Mesenchymal stem cell (in vitro differentiated cells and primary cell): ENCODE data around the gene B3GLCT.

ENCODE experiments used
- DNase-seq: peaks from one replicate; pipeline ENCODE4 v3.0.0-alpha.2; 2013
- H2AFZ ChIP-seq: one replicate; pipeline ENCODE4 v1.6.1; 2013; ENCODE audit warnings: low read depth, mild to moderate bottlenecking, control low read depth, inconsistent platforms, low read length, moderate library complexity
- H2AK5ac ChIP-seq: 2 replicates; pipeline ENCODE4 v1.6.1; 2013; ENCODE audit warnings: low read length, moderate library complexity, mild to moderate bottlenecking, inconsistent platforms; ENCODE audit not compliant: severe bottlenecking
- H2BK120ac ChIP-seq: one replicate; pipeline ENCODE4 v1.6.1; 2013; ENCODE audit warnings: low read depth, mild to moderate bottlenecking, inconsistent platforms, low read length, moderate library complexity
- H2BK12ac ChIP-seq, 2 experiments: one replicate each; pipeline ENCODE4 v1.6.1; 2013; ENCODE audit warnings: inconsistent platforms in 2 of 2, low read length in 2 of 2, mild to moderate bottlenecking in 2 of 2, moderate library complexity in 2 of 2, control low read depth in 1 of 2
- H2BK15ac ChIP-seq: one replicate; pipeline ENCODE4 v1.6.1; 2013; ENCODE audit warnings: mild to moderate bottlenecking, low read depth, inconsistent platforms; ENCODE audit not compliant: poor library complexity, severe bottlenecking
- H2BK5ac ChIP-seq: 2 replicates; pipeline ENCODE4 v1.6.1; 2013; ENCODE audit warnings: low read depth, mild to moderate bottlenecking, low read length, control low read depth, inconsistent platforms; ENCODE audit not compliant: poor library complexity, severe bottlenecking
- H3K14ac ChIP-seq, 2 experiments: one replicate each; pipeline ENCODE4 v1.6.1; 2013; ENCODE audit warnings: inconsistent platforms in 2 of 2, low read length in 2 of 2, control low read depth in 1 of 2, mild to moderate bottlenecking in 1 of 2, moderate library complexity in 1 of 2
- H3K18ac ChIP-seq, 2 experiments: one replicate each; pipeline ENCODE4 v1.6.1; 2013; ENCODE audit warnings: inconsistent platforms in 2 of 2, low read length in 2 of 2, control low read depth in 1 of 2, low read depth in 1 of 2, mild to moderate bottlenecking in 1 of 2
- H3K23ac ChIP-seq, 2 experiments: one replicate each; pipeline ENCODE4 v1.6.1; 2013; ENCODE audit warnings: inconsistent platforms in 2 of 2, low read length in 2 of 2, mild to moderate bottlenecking in 2 of 2, moderate library complexity in 2 of 2, control low read depth in 1 of 2
- H3K27ac ChIP-seq: 2 replicates; pipeline ENCODE4 v1.5.1; 2013; ENCODE audit warnings: mild to moderate bottlenecking, moderate library complexity, low read length, control low read depth, inconsistent platforms; ENCODE audit not compliant: poor library complexity, severe bottlenecking
- H3K27me3 ChIP-seq, 2 experiments: 2 replicates each; pipeline versions ENCODE4 v1.6.1 to v1.7.0; 2013; ENCODE audit warnings: low read length in 2 of 2, mild to moderate bottlenecking in 2 of 2, moderate library complexity in 2 of 2, control low read depth in 1 of 2, inconsistent platforms in 1 of 2; ENCODE audit not compliant: control insufficient read depth in 1 of 2, insufficient read depth in 1 of 2
- H3K36me3 ChIP-seq, 2 experiments: 2 replicates each; pipeline versions ENCODE4 v1.6.1 to v1.7.0; 2013; ENCODE audit warnings: low read length in 2 of 2, control low read depth in 1 of 2, inconsistent platforms in 1 of 2, low read depth in 1 of 2, mild to moderate bottlenecking in 1 of 2; ENCODE audit not compliant: insufficient read depth in 2 of 2, control insufficient read depth in 1 of 2
- H3K4ac ChIP-seq, 2 experiments: one replicate each; pipeline ENCODE4 v1.6.1; 2013; ENCODE audit warnings: inconsistent platforms in 2 of 2, low read length in 2 of 2, mild to moderate bottlenecking in 2 of 2, moderate library complexity in 2 of 2, control low read depth in 1 of 2, low read depth in 1 of 2
- H3K4me1 ChIP-seq: 2 replicates; pipeline ENCODE4 v1.6.1; 2013; ENCODE audit warnings: low read depth, low read length, control low read depth; ENCODE audit not compliant: control insufficient read depth, insufficient read depth
- H3K4me2 ChIP-seq: 2 replicates; pipeline ENCODE4 v1.6.1; 2013; ENCODE audit warnings: low read length, mild to moderate bottlenecking, inconsistent platforms; ENCODE audit not compliant: poor library complexity, severe bottlenecking
- H3K4me3 ChIP-seq, 2 experiments: 2 replicates each; pipeline versions ENCODE4 v1.5.1 to v1.7.0; 2013; ENCODE audit warnings: low read length in 2 of 2, mild to moderate bottlenecking in 2 of 2, control low read depth in 1 of 2, low read depth in 1 of 2; ENCODE audit not compliant: insufficient read depth in 1 of 2
- H3K79me1 ChIP-seq: replicated peaks from 2 replicates; pipeline ENCODE4 v1.6.1; 2013; ENCODE audit warnings: mild to moderate bottlenecking, control low read depth, low read length, inconsistent platforms; ENCODE audit not compliant: poor library complexity, severe bottlenecking
- H3K9ac ChIP-seq: 2 replicates; pipeline ENCODE4 v1.7.0; 2013; ENCODE audit warnings: mild to moderate bottlenecking, low read length, moderate library complexity
- H3K9me3 ChIP-seq: 2 replicates; pipeline ENCODE4 v1.7.0; 2013; ENCODE audit warnings: mild to moderate bottlenecking, low read length; ENCODE audit not compliant: control insufficient read depth
- H4K8ac ChIP-seq: one replicate; pipeline ENCODE4 v1.6.1; 2013; ENCODE audit warnings: inconsistent platforms, mild to moderate bottlenecking, low read length, moderate library complexity
- H4K91ac ChIP-seq: one replicate; pipeline ENCODE4 v1.6.1; 2013; ENCODE audit warnings: mild to moderate bottlenecking, low read length, inconsistent platforms
- WGBS: methylation state at CpG from one replicate; pipeline ENCODE4 v1.1.7; 2013; ENCODE audit warnings: mixed read lengths; 5-methylcytosine and 5-hydroxymethylcytosine counted together

The B3GLCT gene

DNA sequence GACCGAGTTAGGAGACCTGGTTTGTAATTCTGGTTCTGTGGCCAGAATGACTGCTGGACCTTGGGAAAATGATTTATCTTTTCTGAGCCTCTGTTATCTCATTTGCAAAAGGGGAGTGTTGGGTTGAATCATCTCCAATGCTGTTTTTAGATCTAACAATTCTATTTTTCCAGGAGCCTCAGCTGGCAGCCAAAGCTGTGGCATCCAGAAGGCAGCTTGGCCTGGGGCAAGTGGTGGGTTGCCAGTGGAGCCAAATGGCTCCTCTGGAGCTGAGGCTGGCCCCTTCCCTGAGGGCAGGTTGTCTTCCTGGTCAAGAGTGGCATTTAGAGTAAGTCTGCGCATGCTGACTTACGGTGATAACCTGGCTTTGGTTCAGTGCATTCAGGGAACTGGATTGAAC is 21.3 kb downstream of the B3GLCT start:
- Histone ChIP-seq H3K4me3 (no peak overlapping the region), H3K4me2 (no peak overlapping the region), H3K27me3 (no peaks in the 10 kb centered on the region), H3K4ac (no peak overlapping the region), H3K9me3 (no peaks in the 10 kb centered on the region), H3K14ac (no peak overlapping the region), H2BK15ac (no peak overlapping the region), H2BK12ac (no peak overlapping the region), H2BK5ac (no peak overlapping the region), H3K18ac (no peak overlapping the region), H2AK5ac (no peak overlapping the region), H2AFZ (no peak overlapping the region), H2BK120ac (no peak overlapping the region), H4K91ac (no peak overlapping the region), H3K9ac (no peak overlapping the region), H3K36me3 (no peaks in the 10 kb centered on the region), H3K4me1 (no peaks in the 10 kb centered on the region), H3K23ac (no peak overlapping the region), H3K27ac (no peak overlapping the region), H4K8ac (no peak overlapping the region), H3K79me1 (peaks cover 2% of the 10 kb centered on the region)
- no peak for DNase-seq
- WGBS: 94% methylated on average over 3 of the region's 3 CpGs

DNA sequence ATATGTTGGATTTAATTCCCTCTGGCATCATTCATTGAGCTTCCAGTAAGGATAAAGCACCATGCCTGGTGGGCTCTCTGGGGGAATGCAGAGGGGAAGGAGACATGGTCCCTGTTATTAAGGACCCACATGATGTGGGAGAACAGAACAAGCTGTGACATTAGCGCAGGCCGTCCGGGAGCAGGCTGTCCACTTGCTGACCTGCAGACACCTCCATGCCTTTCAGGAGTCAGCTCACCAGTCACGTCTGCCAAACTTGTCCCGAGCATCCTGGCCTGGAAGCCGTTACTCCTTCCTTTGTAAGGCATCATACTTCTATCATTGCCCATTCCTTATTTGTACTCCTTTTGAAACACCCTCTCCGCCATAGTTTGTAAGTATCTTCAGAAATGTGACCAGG is 23.4 kb downstream of the B3GLCT start:
- Histone ChIP-seq H3K79me1 (peaks cover 2% of the 10 kb centered on the region), H3K27ac (no peak overlapping the region), H2AK5ac (no peak overlapping the region), H4K8ac (no peak overlapping the region), H3K27me3 (no peaks in the 10 kb centered on the region), H3K4me3 (no peak overlapping the region), H3K9ac (no peak overlapping the region), H3K4ac (no peak overlapping the region), H3K18ac (no peak overlapping the region), H3K4me1 (no peaks in the 10 kb centered on the region), H3K4me2 (no peak overlapping the region), H2BK5ac (no peak overlapping the region), H3K14ac (no peak overlapping the region), H4K91ac (no peak overlapping the region), H2BK120ac (no peak overlapping the region), H3K23ac (no peak overlapping the region), H3K9me3 (no peaks in the 10 kb centered on the region), H2BK12ac (no peak overlapping the region), H2BK15ac (no peak overlapping the region), H3K36me3 (no peaks in the 10 kb centered on the region), H2AFZ (no peak overlapping the region)
- DNase-seq: no peak
- 90% methylated on average over 7 of the region's 7 CpGs for WGBS

DNA sequence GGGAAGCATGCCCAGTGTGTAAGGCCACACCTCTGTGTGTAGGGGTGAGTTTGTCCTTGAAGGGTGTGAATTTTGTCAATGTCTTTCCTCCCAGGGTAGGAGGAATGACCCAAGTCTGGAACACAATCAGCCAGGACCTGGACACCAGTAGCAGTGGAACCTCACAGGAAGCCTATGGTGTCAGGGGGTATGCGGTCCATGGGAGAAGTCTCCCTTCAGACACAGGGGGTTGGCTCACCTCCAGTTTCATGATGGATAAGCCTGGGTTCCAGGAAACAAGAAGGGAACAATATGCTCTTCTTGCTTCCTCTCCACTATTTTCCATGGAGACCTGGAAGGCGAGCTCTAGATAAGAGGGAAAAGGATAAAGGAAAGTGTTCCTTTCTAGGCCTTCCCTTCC is 23.9 kb downstream of the B3GLCT start:
- Histone ChIP-seq H2BK120ac (no peak overlapping the region), H3K27ac (no peak overlapping the region), H2AK5ac (no peak overlapping the region), H3K9ac (no peak overlapping the region), H3K18ac (no peak overlapping the region), H2BK15ac (no peak overlapping the region), H3K9me3 (no peaks in the 10 kb centered on the region), H3K4me3 (no peak overlapping the region), H3K27me3 (no peaks in the 10 kb centered on the region), H3K23ac (no peak overlapping the region), H4K91ac (no peak overlapping the region), H3K4me1 (no peaks in the 10 kb centered on the region), H3K14ac (no peak overlapping the region), H4K8ac (no peak overlapping the region), H2AFZ (no peak overlapping the region), H3K4me2 (no peak overlapping the region), H3K79me1 (peaks cover 2% of the 10 kb centered on the region), H2BK12ac (no peak overlapping the region), H2BK5ac (no peak overlapping the region), H3K4ac (no peak overlapping the region), H3K36me3 (no peaks in the 10 kb centered on the region)
- 96% methylated on average over 2 of the region's 2 CpGs for WGBS
- no peak for DNase-seq

DNA sequence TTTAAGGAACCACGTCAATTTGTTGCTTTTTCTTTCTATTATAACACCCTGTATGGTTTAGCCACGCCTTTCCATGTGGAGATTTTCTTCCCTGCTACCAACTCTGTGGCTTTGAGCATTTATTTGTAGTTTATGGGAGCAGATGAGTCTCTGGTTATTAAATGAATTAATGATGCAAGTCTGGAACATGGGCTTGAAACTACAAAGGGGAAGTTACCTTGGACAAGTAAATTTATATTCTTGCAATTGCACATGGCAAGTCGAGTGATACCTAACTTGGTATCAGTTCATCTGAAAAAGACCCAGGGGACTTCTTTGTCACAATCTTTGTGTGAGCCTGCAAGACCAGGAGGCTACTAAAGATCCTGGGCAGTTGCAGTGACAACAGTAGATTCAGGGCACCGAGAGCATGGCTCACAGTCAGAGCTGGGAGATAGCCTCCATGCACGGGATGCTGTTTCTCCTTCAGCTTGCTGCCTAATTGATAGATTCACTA is 24.4 kb downstream of the B3GLCT start:
- Histone ChIP-seq H4K91ac (no peak overlapping the region), H3K9me3 (no peaks in the 10 kb centered on the region), H3K27ac (no peak overlapping the region), H3K36me3 (no peaks in the 10 kb centered on the region), H2AK5ac (no peak overlapping the region), H3K18ac (no peak overlapping the region), H4K8ac (no peak overlapping the region), H3K4me2 (no peak overlapping the region), H3K4me3 (no peak overlapping the region), H3K27me3 (no peaks in the 10 kb centered on the region), H2BK120ac (no peak overlapping the region), H3K14ac (no peak overlapping the region), H2BK15ac (no peak overlapping the region), H3K9ac (no peak overlapping the region), H3K4me1 (no peaks in the 10 kb centered on the region), H3K23ac (no peak overlapping the region), H3K79me1 (peaks cover 2% of the 10 kb centered on the region), H3K4ac (no peak overlapping the region), H2BK12ac (no peak overlapping the region), H2AFZ (no peak overlapping the region), H2BK5ac (no peak overlapping the region)
- WGBS: 83% methylated on average over 3 of the region's 5 CpGs
- no peak for DNase-seq
